PC-3 (cell line): Measurements from ENCODE around the gene TSPAN32. TPM values are rescaled to one million over a fixed set of nuclear protein-coding genes. Genes with fewer than 3 reads are reported as not detected.

Source experiments
- ATAC-seq: fragments of 200-7000 bp; cut with Tn5 transposase; 2 replicates; pipeline ENCODE4 v1.9.1; 2020; ENCODE audit warnings: mild to moderate bottlenecking, moderate library complexity
- BruUV-seq: library from RNA; stranded (reverse); fragments of 400-500 nt; replicated peaks from 2 replicates; lab custom pipeline; 2021; lab: Mats Ljungman, UMichigan
- CTCF ChIA-PET: fragments of 300-600 bp; sonication (Branson Sonifier 250); formaldehyde crosslinking; loops from one replicate; lab custom pipeline; 2022; ENCODE audit warnings: antibody characterized with exemption; lab: Charles Lee
- POLR2A ChIA-PET: fragments of 300-600 bp; sonication (Branson Sonifier 250); formaldehyde crosslinking; loops from one replicate; lab custom pipeline; 2022; ENCODE audit warnings: antibody characterized with exemption; ENCODE audit not compliant: unreplicated experiment; lab: Charles Lee
- DNase-seq: peaks from one replicate; pipeline ENCODE4 v3.0.0-alpha.2; 2015
- H2AFZ ChIP-seq: fragments of 300-600 bp; sonication (generic); 2 replicates; pipeline ENCODE4 v1.6.0; 2016; ENCODE audit warnings: antibody characterized with exemption, low read length
- H3F3A ChIP-seq: fragments of 300-600 bp; sonication (generic); one replicate; pipeline ENCODE4 v1.6.0; 2017; ENCODE audit warnings: antibody characterized with exemption, low read length, control low read depth, mild to moderate bottlenecking; ENCODE audit not compliant: unreplicated experiment
- H3K27ac ChIP-seq: fragments of 300-600 bp; sonication (generic); 2 replicates; pipeline ENCODE4 v1.5.1; 2016; ENCODE audit warnings: mild to moderate bottlenecking, low read length
- H3K27me3 ChIP-seq: fragments of 300-600 bp; sonication (generic); 2 replicates; pipeline ENCODE4 v1.6.1; 2016; ENCODE audit warnings: low read length, mixed read lengths
- H3K36me3 ChIP-seq: fragments of 300-600 bp; sonication (generic); 2 replicates; pipeline ENCODE4 v1.6.1; 2016; ENCODE audit warnings: low read depth, mixed run types, low read length, mixed read lengths
- H3K4me1 ChIP-seq: fragments of 300-600 bp; sonication (generic); 2 replicates; pipeline ENCODE4 v1.5.1; 2016; ENCODE audit warnings: low read length; ENCODE audit not compliant: insufficient read depth
- H3K4me2 ChIP-seq: fragments of 300-600 bp; sonication (generic); 2 replicates; pipeline ENCODE4 v1.6.0; 2016; ENCODE audit warnings: low read length
- H3K4me3 ChIP-seq: fragments of 300-600 bp; sonication (generic); 2 replicates; pipeline ENCODE4 v1.5.1; 2016; ENCODE audit warnings: mild to moderate bottlenecking, low read length, mixed read lengths
- H3K79me2 ChIP-seq: fragments of 300-600 bp; sonication (generic); 2 replicates; pipeline ENCODE4 v1.6.1; 2017; ENCODE audit warnings: low read length, mixed read lengths
- H3K9ac ChIP-seq: fragments of 300-600 bp; sonication (generic); 2 replicates; pipeline ENCODE4 v1.6.0; 2016; ENCODE audit warnings: mild to moderate bottlenecking, low read length
- H3K9me2 ChIP-seq: fragments of 300-600 bp; sonication (generic); replicated peaks from 2 replicates; pipeline ENCODE4 v1.6.1; 2016; ENCODE audit warnings: mixed run types, low read length, mixed read lengths
- H3K9me3 ChIP-seq: fragments of 300-600 bp; sonication (generic); 2 replicates; pipeline ENCODE4 v1.6.1; 2016; ENCODE audit warnings: low read length, mixed read lengths
- H4K20me1 ChIP-seq: fragments of 300-600 bp; sonication (generic); 2 replicates; pipeline ENCODE4 v1.6.1; 2016; ENCODE audit warnings: low read length, mixed read lengths
- EZH2 ChIP-seq: fragments of 300-600 bp; sonication (generic); IDR thresholded peaks from one replicate; pipeline ENCODE4 v1.6.1; 2017; ENCODE audit warnings: antibody characterized with exemption, mild to moderate bottlenecking, low read length; ENCODE audit not compliant: unreplicated experiment
- EZH2phosphoT487 ChIP-seq: fragments of 300-600 bp; sonication (generic); IDR thresholded peaks from 2 replicates; pipeline ENCODE4 v1.6.1; 2018; ENCODE audit warnings: mild to moderate bottlenecking, antibody characterized with exemption, low read length, borderline replicate concordance
- intact Hi-C: fragments of 100-400 bp; cut with micrococcal nuclease; formaldehyde crosslinking; loops from 2 replicates; pipeline ENCODE4 v1.9.0; 2023
- total RNA-seq: library from RNA; depleted of rRNA; stranded (reverse); fragments of >200 nt; gene quantifications from 2 replicates; pipeline ENCODE4 v1.2.3, GENCODE V29; 2014
- TF ChIP-seq, protein P1 (sequence below): fragments of 300-600 bp; sonication (generic); conservative IDR thresholded peaks from 2 replicates; pipeline ENCODE4 v1.5.1; 2017; ENCODE audit warnings: antibody characterized with exemption, low read depth, mild to moderate bottlenecking, low read length

TSPAN32 gene
- total RNA-seq, 1 experiment from 2014 or later: not detected

DNA sequence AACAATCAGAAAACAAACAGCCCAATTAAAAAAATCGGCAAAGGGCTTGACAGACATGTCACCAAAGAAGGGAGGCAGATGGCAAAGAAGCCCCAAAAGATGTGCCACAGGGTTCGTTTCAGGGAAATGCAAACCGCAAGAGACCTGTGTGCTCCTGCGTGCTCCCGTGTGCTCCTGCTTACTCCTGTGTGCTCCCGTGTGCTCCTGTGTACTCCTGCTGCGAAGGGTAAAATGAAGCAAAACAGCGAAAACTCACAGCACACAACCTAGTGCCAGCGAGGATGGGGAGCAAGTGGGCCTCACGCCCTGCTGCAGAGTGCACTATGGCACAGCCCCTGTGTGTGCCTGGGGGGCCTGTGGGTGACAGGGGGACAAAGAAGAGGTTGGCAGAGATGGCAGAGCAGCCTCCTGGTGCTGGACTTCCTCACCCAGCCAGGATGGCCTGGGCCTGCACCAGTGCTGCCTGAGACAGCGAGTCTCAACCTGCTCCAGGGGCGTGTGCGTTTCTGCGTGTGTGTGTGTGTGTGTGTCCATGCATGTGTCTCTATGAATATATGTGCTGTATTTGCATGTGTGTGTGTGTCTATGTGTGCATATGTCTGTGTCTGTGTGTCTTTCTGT lies 45.4 kb upstream of the TSPAN32 start:
- BruUV-seq: no TSS peak
- Histone ChIP-seq H3K27ac (no peak overlapping the region), H3K4me1 (peaks cover 16% of the 10 kb centered on the region), H3K4me2 (peak overlapping the region; percentile 80), H4K20me1 (no peaks in the 10 kb centered on the region), H3K9me3 (no peaks in the 10 kb centered on the region), H3K36me3 (no peaks in the 10 kb centered on the region), H3K27me3 (no peaks in the 10 kb centered on the region), H3K9ac (no peak overlapping the region), H3F3A (no peaks in the 10 kb centered on the region), H3K9me2 (no peaks in the 10 kb centered on the region), H2AFZ (peak overlapping the region; percentile 22), H3K79me2 (no peaks in the 10 kb centered on the region), H3K4me3 (no peak overlapping the region)
- no peak for DNase-seq
- CTCF ChIA-PET: no interaction called here
- POLR2A ChIA-PET: no interaction called here
- intact Hi-C loops: no loop called here
- TF ChIP-seq EZH2: no peak
- TF ChIP-seq, protein P1, sequence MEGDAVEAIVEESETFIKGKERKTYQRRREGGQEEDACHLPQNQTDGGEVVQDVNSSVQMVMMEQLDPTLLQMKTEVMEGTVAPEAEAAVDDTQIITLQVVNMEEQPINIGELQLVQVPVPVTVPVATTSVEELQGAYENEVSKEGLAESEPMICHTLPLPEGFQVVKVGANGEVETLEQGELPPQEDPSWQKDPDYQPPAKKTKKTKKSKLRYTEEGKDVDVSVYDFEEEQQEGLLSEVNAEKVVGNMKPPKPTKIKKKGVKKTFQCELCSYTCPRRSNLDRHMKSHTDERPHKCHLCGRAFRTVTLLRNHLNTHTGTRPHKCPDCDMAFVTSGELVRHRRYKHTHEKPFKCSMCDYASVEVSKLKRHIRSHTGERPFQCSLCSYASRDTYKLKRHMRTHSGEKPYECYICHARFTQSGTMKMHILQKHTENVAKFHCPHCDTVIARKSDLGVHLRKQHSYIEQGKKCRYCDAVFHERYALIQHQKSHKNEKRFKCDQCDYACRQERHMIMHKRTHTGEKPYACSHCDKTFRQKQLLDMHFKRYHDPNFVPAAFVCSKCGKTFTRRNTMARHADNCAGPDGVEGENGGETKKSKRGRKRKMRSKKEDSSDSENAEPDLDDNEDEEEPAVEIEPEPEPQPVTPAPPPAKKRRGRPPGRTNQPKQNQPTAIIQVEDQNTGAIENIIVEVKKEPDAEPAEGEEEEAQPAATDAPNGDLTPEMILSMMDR: no peak
- no peak for TF ChIP-seq EZH2phosphoT487
- ATAC-seq: peak; percentile 28; the same call in 1 of the 2 replicates

DNA sequence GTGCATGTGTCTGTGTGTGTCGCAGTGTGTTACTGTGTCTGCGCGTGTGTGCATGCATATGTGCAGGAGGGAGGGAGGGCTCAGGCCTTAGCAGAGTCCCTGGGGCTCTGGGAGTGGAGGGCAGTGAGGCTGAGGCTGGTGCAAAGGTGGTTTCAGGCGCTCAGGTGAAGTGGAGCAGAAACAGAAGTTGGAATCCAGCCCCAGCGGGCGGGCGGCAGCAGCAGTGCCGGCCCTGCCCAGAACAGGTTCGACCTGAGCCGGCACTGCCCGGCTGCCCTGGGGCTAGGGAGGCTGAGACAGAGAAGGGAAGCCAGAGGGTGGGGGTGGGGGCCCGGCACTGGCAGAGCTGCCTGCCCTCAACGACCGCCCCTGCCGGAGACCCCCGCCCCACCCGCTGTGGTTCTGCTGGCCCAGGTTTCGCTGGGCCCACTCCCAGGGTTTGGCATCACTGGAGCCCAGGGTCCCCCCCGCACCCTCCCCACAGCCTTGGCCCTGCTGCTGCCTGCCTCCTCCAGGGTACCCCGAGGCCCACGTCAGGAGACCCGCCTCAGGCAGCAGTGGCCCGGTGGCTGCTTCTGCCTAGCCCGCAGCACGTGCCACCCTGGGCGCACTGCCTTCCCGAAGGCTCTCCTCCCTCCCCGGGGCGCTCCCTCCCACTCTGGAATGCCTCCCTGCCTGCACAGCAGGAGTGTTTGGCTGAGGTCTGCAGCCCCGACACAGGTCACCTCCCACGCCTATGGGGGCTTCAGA lies 44.7 kb upstream of the TSPAN32 start:
- intact Hi-C loops: no loop called here
- H3K9ac ChIP-seq: no peak overlapping the region
- BruUV-seq: no TSS peak
- H3K27ac ChIP-seq: peak overlapping the region; percentile 46
- H3K79me2 ChIP-seq: no peaks in the 10 kb centered on the region
- no peaks in the 10 kb centered on the region for H3F3A ChIP-seq
- TF ChIP-seq EZH2phosphoT487: peak; percentile 72; the same call in 1 of the 2 replicates
- no peak for TF ChIP-seq EZH2
- no peaks in the 10 kb centered on the region for H4K20me1 ChIP-seq
- no peaks in the 10 kb centered on the region for H3K36me3 ChIP-seq
- no peaks in the 10 kb centered on the region for H3K9me3 ChIP-seq
- peaks cover 16% of the 10 kb centered on the region for H3K4me1 ChIP-seq
- H3K4me3 ChIP-seq: peak overlapping the region; percentile 29; the same call in 1 of the 2 replicates
- DNase-seq (peak; percentile 88), ATAC-seq (peak; percentile 90)
- ChIA-PET CTCF (no interaction called here), POLR2A (no interaction called here)
- H3K4me2 ChIP-seq: peak overlapping the region; percentile 80
- H3K27me3 ChIP-seq: no peaks in the 10 kb centered on the region
- peak overlapping the region; percentile 65; the same call in 1 of the 2 replicates for H2AFZ ChIP-seq
- no peaks in the 10 kb centered on the region for H3K9me2 ChIP-seq

DNA sequence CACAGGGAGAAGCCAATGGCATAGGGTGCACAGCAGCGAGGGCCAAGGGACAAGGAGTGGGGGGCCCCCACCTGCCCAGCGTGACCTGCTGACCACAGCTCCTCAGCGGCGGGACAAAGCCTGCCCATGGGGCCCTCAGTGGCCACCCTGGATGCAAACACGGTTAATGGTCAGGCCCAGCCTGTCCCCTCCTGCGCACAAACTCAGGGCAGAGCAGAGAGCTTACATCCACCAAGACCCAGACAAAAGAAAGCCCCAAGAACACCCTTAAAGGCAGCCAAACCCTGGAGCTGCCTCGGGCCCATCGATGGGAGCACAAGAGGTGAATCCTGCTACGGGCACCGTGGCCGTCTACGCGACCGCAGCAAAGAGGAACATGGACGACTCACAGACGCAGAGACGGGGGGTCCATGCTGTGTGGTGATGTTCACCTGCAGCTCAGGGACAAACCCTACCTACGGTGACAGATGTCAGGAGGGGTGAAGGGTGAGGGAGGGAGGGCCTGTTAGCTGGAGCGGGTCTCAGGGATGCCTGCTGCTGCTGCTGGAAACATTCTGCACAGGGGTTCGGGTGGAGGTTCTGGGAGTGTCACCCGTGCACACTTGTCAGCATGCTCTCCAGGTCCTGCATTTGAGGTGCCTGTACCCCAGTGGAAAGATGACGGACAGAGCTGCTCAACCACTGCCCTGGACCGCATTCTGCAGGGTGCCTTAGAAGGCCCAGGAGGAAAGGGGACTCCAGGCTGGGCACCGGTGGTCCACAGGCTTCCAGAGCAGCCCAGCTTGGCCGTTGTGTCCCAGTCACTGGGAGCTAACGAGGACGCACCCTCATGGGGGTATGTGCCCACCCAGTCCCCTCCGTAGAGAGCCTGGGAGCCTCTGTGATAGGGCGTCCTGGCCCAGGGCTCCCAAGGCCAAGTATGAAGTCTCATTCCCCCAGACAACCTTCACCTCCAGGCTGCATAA lies 43.0 kb upstream of the TSPAN32 start:
- POLR2A ChIA-PET: no interaction called here
- no peak for ATAC-seq

More for the DNA sequence above, 43.0 kb upstream of the TSPAN32 start:
- H3K79me2 ChIP-seq: no peaks in the 10 kb centered on the region
- H4K20me1 ChIP-seq: no peaks in the 10 kb centered on the region
- no peak overlapping the region for H3K4me2 ChIP-seq
- CTCF ChIA-PET: no interaction called here
- intact Hi-C loops: no loop called here
- TF ChIP-seq, protein P1: no peak
- TF ChIP-seq EZH2phosphoT487: no peak
- TF ChIP-seq EZH2: no peak
- H3K9me3 ChIP-seq: no peaks in the 10 kb centered on the region
- no peak overlapping the region for H3K9ac ChIP-seq
- no peak for DNase-seq
- no peak overlapping the region for H2AFZ ChIP-seq
- H3F3A ChIP-seq: no peaks in the 10 kb centered on the region
- H3K36me3 ChIP-seq: no peaks in the 10 kb centered on the region
- no TSS peak for BruUV-seq
- peaks cover 16% of the 10 kb centered on the region for H3K4me1 ChIP-seq
- no peaks in the 10 kb centered on the region for H3K9me2 ChIP-seq
- H3K27ac ChIP-seq: no peak overlapping the region
- H3K27me3 ChIP-seq: no peaks in the 10 kb centered on the region
- no peak overlapping the region for H3K4me3 ChIP-seq
